Dedifferentiated amniotic fluid mesenchymal stem cell (primary cell): ENCODE results near the gene EXD3.

Experiments
- DNase-seq: peaks from one replicate; pipeline ENCODE4 v3.0.0-alpha.2; 2016; ENCODE audit errors: extremely low spot score

The EXD3 gene

GRCh38 chr9:137432687-137433348 lies 9.9 kb upstream of the EXD3 start:
- no peak for DNase-seq

- no peak for DNase-seq
These were observed 8.5 kb upstream of the EXD3 start for GRCh38 chr9:137431416-137431931.

- no peak for DNase-seq
These were observed 7.9 kb upstream of the EXD3 start for GRCh38 chr9:137430723-137431415.

- DNase-seq = no peak
These were observed 7.2 kb upstream of the EXD3 start for GRCh38 chr9:137429974-137430722.

GRCh38 chr9:137429546-137429890 lies 6.6 kb upstream of the EXD3 start:
- DNase-seq = no peak

GRCh38 chr9:137428841-137429545 lies 6.0 kb upstream of the EXD3 start:
- no peak for DNase-seq

GRCh38 chr9:137428311-137428630 lies 5.3 kb upstream of the EXD3 start:
- DNase-seq = no peak

GRCh38 chr9:137427454-137428310 lies 4.7 kb upstream of the EXD3 start:
- DNase-seq = no peak

GRCh38 chr9:137426018-137426681 lies 3.2 kb upstream of the EXD3 start:
- no peak for DNase-seq

- DNase-seq = no peak
These were observed 741 bp upstream of the EXD3 start for GRCh38 chr9:137423514-137424291.

GRCh38 chr9:137421838-137422603 lies 941 bp downstream of the EXD3 start:
- no peak for DNase-seq

GRCh38 chr9:137417161-137418021 lies 5.6 kb downstream of the EXD3 start:
- no peak for DNase-seq

- no peak for DNase-seq
These were observed 6.3 kb downstream of the EXD3 start for GRCh38 chr9:137416563-137417151.

GRCh38 chr9:137416006-137416562 lies 6.9 kb downstream of the EXD3 start:
- no peak for DNase-seq

- DNase-seq = no peak
These were observed 7.5 kb downstream of the EXD3 start for GRCh38 chr9:137415451-137415850.

- no peak for DNase-seq
These were observed 10.5 kb downstream of the EXD3 start for GRCh38 chr9:137412431-137412830.

- DNase-seq = no peak
These were observed 11.1 kb downstream of the EXD3 start for GRCh38 chr9:137411645-137412380.
